ENCODE results near the gene PHACTR3. TPM values are rescaled to one million over a fixed set of nuclear protein-coding genes. Genes with fewer than 3 reads are reported as not detected.

PHACTR3 gene
- total RNA-seq, 3 donors from 2014 or later: 0.41 to 3.4 (median 1.1) TPM

- intact Hi-C loops (cut with DNase I, micrococcal nuclease): no loop called here
- ATAC-seq (no peak), DNase-seq (no peak)
- Histone ChIP-seq H3K4me3 (no peak overlapping the region), H3K9me3 (peaks cover 27% of the 10 kb centered on the region), H3K36me3 (ENCODE audit: low read depth) (no peaks in the 10 kb centered on the region), H3K4me1 (ENCODE audit: low read depth) (no peaks in the 10 kb centered on the region)
- no peak for TF ChIP-seq CTCF (IDR thresholded peaks at IDR 0.05)
Observed at GRCh38 chr20:59657459-59658046, 53.2 kb downstream of the PHACTR3 start.

GRCh38 chr20:59660471-59660870 is 56.1 kb downstream of the PHACTR3 start:
- H3K36me3 ChIP-seq (ENCODE audit: low read depth): no peaks in the 10 kb centered on the region
- peaks cover 27% of the 10 kb centered on the region for H3K9me3 ChIP-seq
- no peaks in the 10 kb centered on the region for H3K4me1 ChIP-seq (ENCODE audit: low read depth)
- ATAC-seq: no peak
- intact Hi-C loops (cut with DNase I, micrococcal nuclease): no loop called here
- no peak for DNase-seq
- no peak for TF ChIP-seq CTCF (IDR thresholded peaks at IDR 0.05)
- H3K4me3 ChIP-seq: no peak overlapping the region

- intact Hi-C loops (cut with DNase I, micrococcal nuclease): no loop called here
- no peak for TF ChIP-seq CTCF (IDR thresholded peaks at IDR 0.05)
Observed at GRCh38 chr20:59661153-59661552, 56.8 kb downstream of the PHACTR3 start.

GRCh38 chr20:59661621-59662020 is 57.3 kb downstream of the PHACTR3 start:
- DNase-seq: no peak
- peaks cover 21% of the 10 kb centered on the region for H3K9me3 ChIP-seq
- H3K4me3 ChIP-seq: no peak overlapping the region
- no peaks in the 10 kb centered on the region for H3K36me3 ChIP-seq (ENCODE audit: low read depth)
- H3K4me1 ChIP-seq (ENCODE audit: low read depth): no peaks in the 10 kb centered on the region
- intact Hi-C loops (cut with DNase I, micrococcal nuclease): no loop called here
- TF ChIP-seq CTCF (IDR thresholded peaks at IDR 0.05): no peak
- ATAC-seq: no peak

More at GRCh38 chr20:59661153-59661552, 56.8 kb downstream of the PHACTR3 start:
- DNase-seq (no peak), ATAC-seq (no peak)
- Histone ChIP-seq H3K4me1 (ENCODE audit: low read depth) (no peaks in the 10 kb centered on the region), H3K36me3 (ENCODE audit: low read depth) (no peaks in the 10 kb centered on the region), H3K4me3 (no peak overlapping the region), H3K9me3 (peaks cover 26% of the 10 kb centered on the region)

GRCh38 chr20:59662161-59662560 is 57.8 kb downstream of the PHACTR3 start:
- ATAC-seq (no peak), DNase-seq (no peak)
- no peak for TF ChIP-seq CTCF (IDR thresholded peaks at IDR 0.05)
- Histone ChIP-seq H3K4me1 (ENCODE audit: low read depth) (no peaks in the 10 kb centered on the region), H3K4me3 (no peak overlapping the region), H3K36me3 (ENCODE audit: low read depth) (no peaks in the 10 kb centered on the region), H3K9me3 (peaks cover 16% of the 10 kb centered on the region)
- intact Hi-C loops (cut with DNase I, micrococcal nuclease): no loop called here
